Measurements from ENCODE around the gene MXI1. TPM values are rescaled to one million over a fixed set of nuclear protein-coding genes. Genes with fewer than 3 reads are reported as not detected.

The MXI1 gene
- polyA plus RNA-seq, 1 experiment = 17.3 TPM

- no peak for TF ChIP-seq CTCF (IDR thresholded peaks at IDR 0.05; ENCODE audit: low read depth, low read length)
These were observed 67.8 kb downstream of the MXI1 start for GRCh38 chr10:110275128-110275729.

GRCh38 chr10:110276603-110277002, 69.2 kb downstream of the MXI1 start:
- H3K27ac ChIP-seq (ENCODE audit: low read depth, low read length) = no peak overlapping the region
- no peak overlapping the region for H3K4me3 ChIP-seq (ENCODE audit: low read depth, low read length)
- no peaks in the 10 kb centered on the region for H3K27me3 ChIP-seq (ENCODE audit: control insufficient read depth, insufficient read depth, low read length)
- TF ChIP-seq CTCF (IDR thresholded peaks at IDR 0.05; ENCODE audit: low read depth, low read length) = no peak
- ChIA-PET POLR2A (no interaction called here), CTCF (interaction anchor here (4.7 kb wide), 1 partner anchor 138 kb away, joined by 56 read pairs; no protein-coding TSS in a partner anchor)
- H3K9me3 ChIP-seq (ENCODE audit: control insufficient read depth, insufficient read depth, low read length) = no peaks in the 10 kb centered on the region
- DNase-seq (ENCODE audit: low read depth, low spot score) = no peak

More at GRCh38 chr10:110275128-110275729, 67.8 kb downstream of the MXI1 start:
- CTCF ChIA-PET = interaction anchor here (1.3 to 4.7 kb wide), 3 partner anchors 137 to 391 kb away, joined by 4 to 56 read pairs (median 8); no protein-coding TSS in a partner anchor
- H3K27me3 ChIP-seq (ENCODE audit: control insufficient read depth, insufficient read depth, low read length) = no peaks in the 10 kb centered on the region
- no peak overlapping the region for H3K4me3 ChIP-seq (ENCODE audit: low read depth, low read length)
- no peaks in the 10 kb centered on the region for H3K9me3 ChIP-seq (ENCODE audit: control insufficient read depth, insufficient read depth, low read length)
- POLR2A ChIA-PET = no interaction called here
- no peak overlapping the region for H3K27ac ChIP-seq (ENCODE audit: low read depth, low read length)
- no peak for DNase-seq (ENCODE audit: low read depth, low spot score)

- ChIA-PET CTCF (interaction anchor here (4.7 to 6.9 kb wide), 2 partner anchors 135 to 139 kb away, joined by 56 to 265 read pairs; no protein-coding TSS in a partner anchor), POLR2A (no interaction called here)
- no peaks in the 10 kb centered on the region for H3K9me3 ChIP-seq (ENCODE audit: control insufficient read depth, insufficient read depth, low read length)
These were observed 70.2 kb downstream of the MXI1 start for GRCh38 chr10:110277591-110277990.

GRCh38 chr10:110278562-110279406, 71.4 kb downstream of the MXI1 start:
- no peaks in the 10 kb centered on the region for H3K27me3 ChIP-seq (ENCODE audit: control insufficient read depth, insufficient read depth, low read length)
- no peak for DNase-seq (ENCODE audit: low read depth, low spot score)
- CTCF ChIA-PET = interaction anchor here (0.5 to 6.9 kb wide), 35 partner anchors 8 to 395 kb away, joined by 3 to 265 read pairs (median 4); partner anchors contain the start of gene MXI1
- POLR2A ChIA-PET = interaction anchor here (0.7 kb wide), 2 partner anchors 68 to 344 kb away, joined by 4 to 7 read pairs; no protein-coding TSS in a partner anchor
- no peak overlapping the region for H3K4me3 ChIP-seq (ENCODE audit: low read depth, low read length)
- TF ChIP-seq CTCF (IDR thresholded peaks at IDR 0.05; ENCODE audit: low read depth, low read length) = no peak
- H3K9me3 ChIP-seq (ENCODE audit: control insufficient read depth, insufficient read depth, low read length) = no peaks in the 10 kb centered on the region
- H3K27ac ChIP-seq (ENCODE audit: low read depth, low read length) = no peak overlapping the region

More at GRCh38 chr10:110277591-110277990, 70.2 kb downstream of the MXI1 start:
- DNase-seq (ENCODE audit: low read depth, low spot score) = no peak
- H3K27me3 ChIP-seq (ENCODE audit: control insufficient read depth, insufficient read depth, low read length) = no peaks in the 10 kb centered on the region
- TF ChIP-seq CTCF (IDR thresholded peaks at IDR 0.05; ENCODE audit: low read depth, low read length) = no peak
- no peak overlapping the region for H3K27ac ChIP-seq (ENCODE audit: low read depth, low read length)
- H3K4me3 ChIP-seq (ENCODE audit: low read depth, low read length) = no peak overlapping the region
